ENCODE results near the gene KIRREL3. TPM values are rescaled to one million over a fixed set of nuclear protein-coding genes. Genes with fewer than 3 reads are reported as not detected.

Gene KIRREL3
- total RNA-seq, 1 experiment from 2014 or later: 2.2 TPM

GRCh38 chr11:126764231-126764630, 236.3 kb downstream of the KIRREL3 start:
- H3K9me2 ChIP-seq (ENCODE audit: insufficient read depth): no peaks in the 10 kb centered on the region
- H3K9me3 ChIP-seq (ENCODE audit: insufficient read depth, low read depth): no peaks in the 10 kb centered on the region
- no peak for DNase-seq
- H3K4me1 ChIP-seq (replicated peaks; ENCODE audit: insufficient read depth): no peaks in the 10 kb centered on the region
- H3K79me2 ChIP-seq (ENCODE audit: low read depth): no peaks in the 10 kb centered on the region
- BruUV-seq (replicated peaks): no TSS peak
- H3K4me2 ChIP-seq: no peak overlapping the region
- intact Hi-C loops (cut with micrococcal nuclease; ENCODE audit: unreplicated experiment): loop anchor here (10.0 kb wide), 1 partner anchor 159 kb away; no protein-coding TSS in a partner anchor
- TF ChIP-seq EZH2 (IDR thresholded peaks at IDR 0.05; ENCODE audit: low read depth): no peak
- no peak for TF ChIP-seq CTCF (conservative IDR thresholded peaks at IDR 0.05)
- no peaks in the 10 kb centered on the region for H3F3A ChIP-seq (ENCODE audit: insufficient read depth, low read depth)
- CTCF ChIA-PET: no interaction called here
- no peak overlapping the region for H2AFZ ChIP-seq
- H3K4me3 ChIP-seq: no peak overlapping the region
- H3K27me3 ChIP-seq (ENCODE audit: insufficient read depth, low read depth): peaks cover 35% of the 10 kb centered on the region
- H3K36me3 ChIP-seq (ENCODE audit: low read depth): no peaks in the 10 kb centered on the region
- POLR2A ChIA-PET (ENCODE audit: unreplicated experiment): no interaction called here
- H3K27ac ChIP-seq: no peak overlapping the region
- H4K20me1 ChIP-seq (ENCODE audit: insufficient read depth): no peaks in the 10 kb centered on the region

GRCh38 chr11:126756855-126757254, 243.7 kb downstream of the KIRREL3 start:
- ChIA-PET POLR2A (ENCODE audit: unreplicated experiment) (no interaction called here), CTCF (no interaction called here)
- no peak for DNase-seq
- BruUV-seq (replicated peaks): no TSS peak
- H3K27me3 ChIP-seq (ENCODE audit: insufficient read depth, low read depth): peaks cover 5% of the 10 kb centered on the region; the same call in 1 of the 2 replicates
- no peak overlapping the region for H3K4me3 ChIP-seq
- no peak for TF ChIP-seq CTCF (conservative IDR thresholded peaks at IDR 0.05)
- TF ChIP-seq EZH2 (IDR thresholded peaks at IDR 0.05; ENCODE audit: low read depth): no peak
- H4K20me1 ChIP-seq (ENCODE audit: insufficient read depth): no peaks in the 10 kb centered on the region
- no peaks in the 10 kb centered on the region for H3K4me1 ChIP-seq (replicated peaks; ENCODE audit: insufficient read depth)
- intact Hi-C loops (cut with micrococcal nuclease; ENCODE audit: unreplicated experiment): no loop called here
- H3F3A ChIP-seq (ENCODE audit: insufficient read depth, low read depth): no peaks in the 10 kb centered on the region
- H2AFZ ChIP-seq: no peak overlapping the region
- no peaks in the 10 kb centered on the region for H3K9me3 ChIP-seq (ENCODE audit: insufficient read depth, low read depth)
- H3K4me2 ChIP-seq: no peak overlapping the region
- no peaks in the 10 kb centered on the region for H3K36me3 ChIP-seq (ENCODE audit: low read depth)
- H3K9me2 ChIP-seq (ENCODE audit: insufficient read depth): no peaks in the 10 kb centered on the region
- no peaks in the 10 kb centered on the region for H3K79me2 ChIP-seq (ENCODE audit: low read depth)
- no peak overlapping the region for H3K27ac ChIP-seq

GRCh38 chr11:126756421-126756820, 244.1 kb downstream of the KIRREL3 start:
- intact Hi-C loops (cut with micrococcal nuclease; ENCODE audit: unreplicated experiment): no loop called here
- Histone ChIP-seq H3F3A (ENCODE audit: insufficient read depth, low read depth) (no peaks in the 10 kb centered on the region), H3K4me2 (no peak overlapping the region), H3K4me1 (replicated peaks; ENCODE audit: insufficient read depth) (no peaks in the 10 kb centered on the region), H3K27me3 (ENCODE audit: insufficient read depth, low read depth) (peaks cover 5% of the 10 kb centered on the region; the same call in 1 of the 2 replicates), H3K4me3 (no peak overlapping the region), H3K79me2 (ENCODE audit: low read depth) (no peaks in the 10 kb centered on the region), H4K20me1 (ENCODE audit: insufficient read depth) (no peaks in the 10 kb centered on the region), H3K27ac (no peak overlapping the region), H2AFZ (no peak overlapping the region), H3K9me2 (ENCODE audit: insufficient read depth) (no peaks in the 10 kb centered on the region), H3K36me3 (ENCODE audit: low read depth) (no peaks in the 10 kb centered on the region), H3K9me3 (ENCODE audit: insufficient read depth, low read depth) (no peaks in the 10 kb centered on the region)
- TF ChIP-seq CTCF (conservative IDR thresholded peaks at IDR 0.05): no peak
- TF ChIP-seq EZH2 (IDR thresholded peaks at IDR 0.05; ENCODE audit: low read depth): no peak
- POLR2A ChIA-PET (ENCODE audit: unreplicated experiment): no interaction called here
- no TSS peak for BruUV-seq (replicated peaks)
- DNase-seq: no peak
- CTCF ChIA-PET: no interaction called here
